ENCODE data around the gene TMOD1.

Gene TMOD1

DNA sequence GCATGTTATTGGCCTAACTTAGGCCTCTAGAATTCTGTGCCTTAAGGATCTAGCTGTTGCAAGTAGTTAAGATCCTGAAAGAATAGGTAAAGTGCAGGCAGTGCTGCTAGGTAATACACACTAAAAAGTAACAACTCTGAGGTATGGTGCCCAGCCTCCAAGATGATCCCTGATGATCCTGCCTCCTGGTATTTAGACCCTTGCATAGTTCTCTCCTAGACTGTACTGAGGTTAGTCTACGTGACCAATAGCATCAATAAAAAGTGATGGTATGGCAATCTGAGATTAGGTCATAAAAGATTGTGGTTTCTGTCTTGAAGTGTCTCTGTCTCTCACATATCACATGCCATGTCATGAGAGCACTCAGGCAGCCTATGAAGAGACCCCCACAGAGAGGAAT, 122.5 kb downstream of the TMOD1 start:
- Histone ChIP-seq H4K20me1 (ENCODE audit: insufficient read depth, low read length) (0 out of 2 replicates have a peak, but pooled peaks cover 4% of the 10 kb centered on the region), H3K4me1 (ENCODE audit: insufficient read depth, low read length) (no peaks in the 10 kb centered on the region), H2AFZ (ENCODE audit: low read depth, low read length) (no peak overlapping the region), H3K36me3 (ENCODE audit: insufficient read depth, low read length) (peaks cover 57% of the 10 kb centered on the region), H3K27me3 (ENCODE audit: insufficient read depth, low read length, poor library complexity) (no peaks in the 10 kb centered on the region), H3K79me2 (ENCODE audit: insufficient read depth, low read length) (peaks cover 29% of the 10 kb centered on the region), H3K4me2 (ENCODE audit: insufficient read depth, low read length) (no peak overlapping the region), H3K9me3 (ENCODE audit: insufficient read depth, low read length, severe bottlenecking) (no peaks in the 10 kb centered on the region), H3K9ac (ENCODE audit: low read depth, low read length) (no peak overlapping the region), H3K27ac (ENCODE audit: low read length) (no peak overlapping the region), H3K4me3 (ENCODE audit: low read depth in 1 of 2, low read length in 2 of 2) (no peak overlapping the region)
- ATAC-seq (ENCODE audit: insufficient read depth, low read depth) (no peak), DNase-seq (no peak)
- TF ChIP-seq CTCF (IDR thresholded peaks at IDR 0.05; ENCODE audit: borderline replicate concordance, extremely low read depth, low read length, poor library complexity, severe bottlenecking) (no peak), EZH2 (IDR thresholded peaks at IDR 0.05; ENCODE audit: borderline replicate concordance, low read depth, low read length, severe bottlenecking) (no peak)

GRCh38 chr9:97625620-97626019, 124.2 kb downstream of the TMOD1 start:
- no peak overlapping the region for H2AFZ ChIP-seq (ENCODE audit: low read depth, low read length)
- ATAC-seq (ENCODE audit: insufficient read depth, low read depth) (no peak), DNase-seq (no peak)
- H3K9me3 ChIP-seq (ENCODE audit: insufficient read depth, low read length, severe bottlenecking), result no peaks in the 10 kb centered on the region
- H3K79me2 ChIP-seq (ENCODE audit: insufficient read depth, low read length), result peaks cover 46% of the 10 kb centered on the region
- H3K27ac ChIP-seq (ENCODE audit: low read length), result no peak overlapping the region
- peaks cover 12% of the 10 kb centered on the region; the same call in 1 of the 2 replicates for H4K20me1 ChIP-seq (ENCODE audit: insufficient read depth, low read length)
- no peak overlapping the region for H3K9ac ChIP-seq (ENCODE audit: low read depth, low read length)
- no peaks in the 10 kb centered on the region for H3K27me3 ChIP-seq (ENCODE audit: insufficient read depth, low read length, poor library complexity)
- TF ChIP-seq EZH2 (IDR thresholded peaks at IDR 0.05; ENCODE audit: borderline replicate concordance, low read depth, low read length, severe bottlenecking), result no peak
- TF ChIP-seq CTCF (IDR thresholded peaks at IDR 0.05; ENCODE audit: borderline replicate concordance, extremely low read depth, low read length, poor library complexity, severe bottlenecking), result no peak
- peaks cover 55% of the 10 kb centered on the region for H3K36me3 ChIP-seq (ENCODE audit: insufficient read depth, low read length)
- 0 out of 2 replicates have a peak, but pooled peaks cover 4% of the 10 kb centered on the region for H3K4me1 ChIP-seq (ENCODE audit: insufficient read depth, low read length)
- no peak overlapping the region for H3K4me2 ChIP-seq (ENCODE audit: insufficient read depth, low read length)
- H3K4me3 ChIP-seq (ENCODE audit: low read depth in 1 of 2, low read length in 2 of 2), result no peak overlapping the region

DNA sequence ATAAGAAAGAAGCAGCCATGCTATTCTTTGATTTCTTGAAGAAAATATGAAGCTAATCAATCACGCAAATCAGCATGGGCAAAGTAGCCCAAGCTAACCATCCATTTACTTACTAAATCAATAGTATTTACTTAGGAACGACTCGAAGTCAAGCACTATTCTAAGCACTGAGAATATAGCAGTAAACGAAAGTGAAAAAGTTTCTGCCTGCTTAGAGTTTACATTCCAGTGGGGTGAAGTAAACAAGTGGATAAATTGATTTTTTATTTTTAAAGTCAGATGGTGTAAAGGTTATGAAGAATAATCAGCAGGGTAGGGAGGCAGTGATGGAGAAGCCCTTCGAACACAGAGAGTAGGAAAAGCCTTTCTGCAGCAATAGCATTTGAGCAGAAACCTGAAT, 126.2 kb downstream of the TMOD1 start:
- H3K4me3 ChIP-seq (ENCODE audit: low read depth in 1 of 2, low read length in 2 of 2), result no peak overlapping the region
- peaks cover 66% of the 10 kb centered on the region for H3K79me2 ChIP-seq (ENCODE audit: insufficient read depth, low read length)
- peaks cover 12% of the 10 kb centered on the region; the same call in 1 of the 2 replicates for H4K20me1 ChIP-seq (ENCODE audit: insufficient read depth, low read length)
- no peak for TF ChIP-seq EZH2 (IDR thresholded peaks at IDR 0.05; ENCODE audit: borderline replicate concordance, low read depth, low read length, severe bottlenecking)
- TF ChIP-seq CTCF (IDR thresholded peaks at IDR 0.05; ENCODE audit: borderline replicate concordance, extremely low read depth, low read length, poor library complexity, severe bottlenecking), result no peak
- H3K36me3 ChIP-seq (ENCODE audit: insufficient read depth, low read length), result peaks cover 39% of the 10 kb centered on the region
- H3K9ac ChIP-seq (ENCODE audit: low read depth, low read length), result no peak overlapping the region
- no peak overlapping the region for H3K4me2 ChIP-seq (ENCODE audit: insufficient read depth, low read length)
- H2AFZ ChIP-seq (ENCODE audit: low read depth, low read length), result no peak overlapping the region
- H3K9me3 ChIP-seq (ENCODE audit: insufficient read depth, low read length, severe bottlenecking), result no peaks in the 10 kb centered on the region
- no peak overlapping the region for H3K27ac ChIP-seq (ENCODE audit: low read length)
- no peak for DNase-seq
- no peaks in the 10 kb centered on the region for H3K27me3 ChIP-seq (ENCODE audit: insufficient read depth, low read length, poor library complexity)
- peaks cover 16% of the 10 kb centered on the region for H3K4me1 ChIP-seq (ENCODE audit: insufficient read depth, low read length)
- no peak for ATAC-seq (ENCODE audit: insufficient read depth, low read depth)

- H3K9ac ChIP-seq (ENCODE audit: low read depth, low read length), result no peak overlapping the region
- peaks cover 70% of the 10 kb centered on the region for H3K79me2 ChIP-seq (ENCODE audit: insufficient read depth, low read length)
- TF ChIP-seq EZH2 (IDR thresholded peaks at IDR 0.05; ENCODE audit: borderline replicate concordance, low read depth, low read length, severe bottlenecking), result no peak
- no peak for TF ChIP-seq CTCF (IDR thresholded peaks at IDR 0.05; ENCODE audit: borderline replicate concordance, extremely low read depth, low read length, poor library complexity, severe bottlenecking)
- peaks cover 16% of the 10 kb centered on the region for H3K4me1 ChIP-seq (ENCODE audit: insufficient read depth, low read length)
- H2AFZ ChIP-seq (ENCODE audit: low read depth, low read length), result no peak overlapping the region
- ATAC-seq (ENCODE audit: insufficient read depth, low read depth) (no peak), DNase-seq (peak; percentile 10)
- H4K20me1 ChIP-seq (ENCODE audit: insufficient read depth, low read length), result peaks cover 12% of the 10 kb centered on the region; the same call in 1 of the 2 replicates
- H3K9me3 ChIP-seq (ENCODE audit: insufficient read depth, low read length, severe bottlenecking), result no peaks in the 10 kb centered on the region
- no peaks in the 10 kb centered on the region for H3K27me3 ChIP-seq (ENCODE audit: insufficient read depth, low read length, poor library complexity)
- no peak overlapping the region; the same call in 1 of the 2 replicates for H3K4me2 ChIP-seq (ENCODE audit: insufficient read depth, low read length)
- H3K36me3 ChIP-seq (ENCODE audit: insufficient read depth, low read length), result peaks cover 31% of the 10 kb centered on the region
- H3K4me3 ChIP-seq (ENCODE audit: low read depth in 1 of 2, low read length in 2 of 2), result no peak overlapping the region
- no peak overlapping the region for H3K27ac ChIP-seq (ENCODE audit: low read length)
Observed at GRCh38 chr9:97628668-97629067, 127.2 kb downstream of the TMOD1 start.
